ENCODE data around the gene KIR3DL2.

DNA sequence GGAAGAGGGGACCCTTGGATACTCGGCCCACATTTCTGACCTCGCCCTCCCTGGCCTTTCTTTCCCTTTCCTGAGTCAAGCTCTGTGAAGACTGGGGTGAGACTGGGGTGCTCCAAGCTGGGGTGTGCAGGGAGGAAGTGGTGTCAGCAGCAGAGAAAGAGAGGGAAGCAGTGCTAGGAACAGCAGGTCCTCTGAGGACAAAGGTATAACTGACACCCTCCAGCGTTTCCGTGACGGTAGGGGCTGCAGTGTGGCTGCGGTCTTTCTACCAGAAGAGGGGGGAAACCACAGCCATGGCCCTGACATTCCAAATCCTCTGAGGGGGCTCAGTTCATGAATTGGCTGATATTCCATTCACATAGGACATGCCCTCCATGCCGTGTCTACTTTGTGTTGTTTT, 1.1 kb downstream of the KIR3DL2 start:
- TF ChIP-seq POLR2AphosphoS5 (IDR thresholded peaks at IDR 0.05; ENCODE audit: low read depth, low read length) (no peak), POLR2A (IDR thresholded peaks at IDR 0.05; ENCODE audit: low read depth, low read length) (no peak), SPI1 (IDR thresholded peaks at IDR 0.05; ENCODE audit: low read depth, low read length) (no peak), TAF1 (IDR thresholded peaks at IDR 0.05; ENCODE audit: low read depth, low read length) (no peak), POU2F2 (IDR thresholded peaks at IDR 0.05; ENCODE audit: low read depth, low read length) (no peak), PAX5 (IDR thresholded peaks at IDR 0.05; ENCODE audit: insufficient read depth, low read length, severe bottlenecking) (no peak)

All from GM12891 (cell line).